Measurements from ENCODE around the gene TSPAN31. TPM values are rescaled to one million over a fixed set of nuclear protein-coding genes. Genes with fewer than 3 reads are reported as not detected.

The TSPAN31 gene
- total and polyA plus RNA-seq, 9 of the 15 experiments (the other 6 are each of a cell fraction or from before 2014, with no cell fraction given) = 11.3 to 26.4 (median 14.3) TPM

- in situ Hi-C loops (cut with MboI) (no loop called here), intact Hi-C loops (cut with micrococcal nuclease) (no loop called here)
- Histone ChIP-seq H3K79me2 (ENCODE audit: control insufficient read depth, insufficient read depth, low read length) (peaks cover 2% of the 10 kb centered on the region; the same call in 1 of the 3 replicates), H3K27ac (ENCODE audit: extremely low read depth, low read depth, low read length) (no peak overlapping the region), H3K4me3 (no peak overlapping the region), H3K9ac (ENCODE audit: insufficient read depth in 1 of 2, low read depth in 2 of 2, low read length in 2 of 2) (no peak overlapping the region), H2AFZ (ENCODE audit: low read depth, low read length) (no peak overlapping the region), H3K9me1 (ENCODE audit: control insufficient read depth, insufficient read depth, low read length) (no peaks in the 10 kb centered on the region), H3K36me3 (ENCODE audit: control insufficient read depth, insufficient read depth, low read length) (peaks cover 15% of the 10 kb centered on the region; the same call in 2 of the 3 replicates), H3K9me3 (replicated peaks; ENCODE audit: control insufficient read depth, insufficient read depth, low read depth, low read length) (no peaks in the 10 kb centered on the region), H4K20me1 (replicated peaks; ENCODE audit: control insufficient read depth, insufficient read depth, low read length) (no peaks in the 10 kb centered on the region), H3K4me2 (ENCODE audit: insufficient read depth, low read length) (no peak overlapping the region), H3K4me1 (replicated peaks in 1 of 2; ENCODE audit: control insufficient read depth in 2 of 2, insufficient read depth in 2 of 2, low read length in 2 of 2) (peaks cover 1 to 31% of the 10 kb centered on the region in 2 experiments; a peak in 4 of 5 replicates), H3K27me3 (ENCODE audit: control insufficient read depth in 2 of 2, insufficient read depth in 2 of 2, low read length in 2 of 2) (no peaks in the 10 kb centered on the region)
- no TSS peak for BruUV-seq (replicated peaks)
- ChIA-PET POLR2A (interaction anchor here (1.3 to 2.3 kb wide), 2 partner anchors 11 to 17 kb away, joined by 4 to 11 read pairs; partner anchors contain the start of genes EEF1AKMT3, METTL1 and TSPAN31), CTCF (ENCODE audit: low intra/inter-chr PET ratio) (no interaction called here)
- ATAC-seq (no peak), FAIRE-seq (no peak), DNase-seq (ENCODE audit: extremely low read depth in 1 of 4, low spot score in 3 of 4) (no peak)
- TF ChIP-seq SLC30A9 (CRISPR knock-in tag; IDR thresholded peaks at IDR 0.05) (no peak), ZNF780A (CRISPR knock-in tag; IDR thresholded peaks at IDR 0.05) (no peak), NR2C2 (CRISPR knock-in tag; IDR thresholded peaks at IDR 0.05) (no peak), NR2C2 (tag; IDR thresholded peaks at IDR 0.05) (no peak), ZNF316 (IDR thresholded peaks at IDR 0.05) (peak; percentile 41; the same call in 1 of the 2 replicates), MAFF (IDR thresholded peaks at IDR 0.05; ENCODE audit: low read length) (0 out of 2 replicates have a peak, but pooled peaks have one; percentile 6), SFPQ (IDR thresholded peaks at IDR 0.05; ENCODE audit: low read depth, low read length) (no peak)
- WGBS (ENCODE audit: insufficient coverage, low coverage, missing lambda C conversion rate) = 55% methylated on average over 4 of the region's 4 CpGs
Observed at GRCh38 chr12:57761391-57761998, 16.7 kb downstream of the TSPAN31 start.

Measured in K562 (cell line).